ENCODE data around the gene USP9X.
"Not testable (repeated sequence)": the region's sequence is repeated elsewhere in the genome, so short reads cannot be mapped to it uniquely, and the experiment has no call there.

USP9X gene

GRCh38 chrX:41047878-41048534 is 37.2 kb upstream of the USP9X start:
- no peak for DNase-seq (ENCODE audit: low spot score)
- TF ChIP-seq, protein P1, sequence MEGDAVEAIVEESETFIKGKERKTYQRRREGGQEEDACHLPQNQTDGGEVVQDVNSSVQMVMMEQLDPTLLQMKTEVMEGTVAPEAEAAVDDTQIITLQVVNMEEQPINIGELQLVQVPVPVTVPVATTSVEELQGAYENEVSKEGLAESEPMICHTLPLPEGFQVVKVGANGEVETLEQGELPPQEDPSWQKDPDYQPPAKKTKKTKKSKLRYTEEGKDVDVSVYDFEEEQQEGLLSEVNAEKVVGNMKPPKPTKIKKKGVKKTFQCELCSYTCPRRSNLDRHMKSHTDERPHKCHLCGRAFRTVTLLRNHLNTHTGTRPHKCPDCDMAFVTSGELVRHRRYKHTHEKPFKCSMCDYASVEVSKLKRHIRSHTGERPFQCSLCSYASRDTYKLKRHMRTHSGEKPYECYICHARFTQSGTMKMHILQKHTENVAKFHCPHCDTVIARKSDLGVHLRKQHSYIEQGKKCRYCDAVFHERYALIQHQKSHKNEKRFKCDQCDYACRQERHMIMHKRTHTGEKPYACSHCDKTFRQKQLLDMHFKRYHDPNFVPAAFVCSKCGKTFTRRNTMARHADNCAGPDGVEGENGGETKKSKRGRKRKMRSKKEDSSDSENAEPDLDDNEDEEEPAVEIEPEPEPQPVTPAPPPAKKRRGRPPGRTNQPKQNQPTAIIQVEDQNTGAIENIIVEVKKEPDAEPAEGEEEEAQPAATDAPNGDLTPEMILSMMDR (IDR thresholded peaks at IDR 0.05; ENCODE audit: extremely low read depth, missing control alignments): no peak

DNA sequence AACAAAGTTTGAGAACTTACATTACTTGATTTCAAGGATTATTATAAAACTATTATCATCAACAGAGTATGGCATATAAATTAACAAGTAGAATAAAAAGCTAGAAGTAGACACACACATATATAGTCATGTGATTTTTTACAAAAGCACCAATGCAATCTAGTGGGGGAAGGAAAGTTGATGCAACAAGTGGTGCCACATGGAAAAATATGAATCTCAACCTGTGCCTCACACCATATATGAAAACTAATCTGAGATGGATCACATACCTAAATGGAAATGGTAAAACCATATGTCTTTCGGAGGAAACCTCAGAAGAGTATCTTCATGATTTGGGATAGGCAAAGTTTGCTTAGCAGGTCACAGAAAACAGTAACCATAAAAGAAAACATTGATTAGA is 34.9 kb upstream of the USP9X start:
- no peak for DNase-seq (ENCODE audit: low spot score)
- TF ChIP-seq, protein P1 (IDR thresholded peaks at IDR 0.05; ENCODE audit: extremely low read depth, missing control alignments): no peak

DNA sequence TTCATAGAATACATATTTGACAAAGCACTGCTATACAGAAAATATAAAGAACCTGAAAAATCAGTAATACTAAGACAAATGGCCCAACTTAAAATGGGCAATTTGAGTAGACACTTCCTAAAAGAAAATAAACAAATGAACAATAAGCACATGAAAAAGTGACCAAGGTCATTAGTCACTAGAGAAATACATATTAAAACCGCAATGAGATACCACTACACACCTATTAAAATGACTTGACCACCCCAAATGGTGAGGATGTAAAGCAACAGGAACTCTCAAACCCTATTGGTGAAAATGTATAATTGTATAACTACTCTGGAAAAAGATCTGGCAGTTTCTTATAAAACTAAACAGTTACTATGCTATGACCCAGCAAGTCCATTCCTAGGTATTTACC is 34.0 kb upstream of the USP9X start:
- DNase-seq (ENCODE audit: low spot score): no peak
- TF ChIP-seq, protein P1 (IDR thresholded peaks at IDR 0.05; ENCODE audit: extremely low read depth, missing control alignments): no peak

- TF ChIP-seq, protein P1 (IDR thresholded peaks at IDR 0.05; ENCODE audit: extremely low read depth, missing control alignments): no peak
- DNase-seq (ENCODE audit: low spot score): no peak
These were observed 29.5 kb upstream of the USP9X start for GRCh38 chrX:41055740-41056139.

DNA sequence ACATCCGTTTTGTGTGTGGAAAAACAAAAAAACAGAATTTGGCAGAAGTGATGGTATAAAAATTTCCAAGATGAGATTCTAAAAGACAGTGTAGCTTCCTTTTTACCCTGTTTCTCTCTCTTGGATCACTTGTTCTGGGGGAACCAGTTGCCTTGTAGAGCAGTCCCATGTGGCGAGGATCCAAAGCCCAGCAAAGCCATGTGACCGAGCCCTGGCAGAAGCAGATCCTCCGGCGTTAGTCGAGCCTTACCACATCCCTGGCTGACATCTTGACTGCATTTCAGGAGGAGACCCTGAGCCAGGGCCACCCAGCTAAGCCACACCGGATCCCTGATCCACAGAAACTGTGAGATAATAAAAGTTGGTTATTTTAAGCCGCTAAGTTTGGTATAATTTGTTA is 22.0 kb upstream of the USP9X start:
- not testable (repeated sequence) for DNase-seq (ENCODE audit: low spot score)

DNA sequence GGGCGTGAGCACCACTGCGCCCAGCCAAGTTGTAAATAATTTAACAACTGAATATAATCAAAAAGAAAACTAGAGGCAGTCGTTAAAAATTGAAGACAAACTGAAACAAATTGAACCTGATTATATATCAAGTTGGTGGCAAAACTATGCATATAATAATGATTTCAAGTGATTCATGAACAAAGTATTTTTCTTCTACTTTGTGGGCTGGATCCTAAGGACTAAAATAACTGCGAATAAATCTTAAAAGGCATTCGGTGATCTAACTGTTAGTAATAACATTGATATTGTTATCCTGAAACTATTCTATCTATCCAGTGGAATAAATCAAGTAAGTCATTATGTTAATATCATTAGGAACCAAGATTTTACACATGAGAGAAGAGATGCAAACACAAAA is 21.2 kb upstream of the USP9X start:
- TF ChIP-seq, protein P1 (IDR thresholded peaks at IDR 0.05; ENCODE audit: extremely low read depth, missing control alignments): no peak
- DNase-seq (ENCODE audit: low spot score): no peak

GRCh38 chrX:41066391-41066790 is 18.9 kb upstream of the USP9X start:
- TF ChIP-seq, protein P1 (IDR thresholded peaks at IDR 0.05; ENCODE audit: extremely low read depth, missing control alignments): no peak
- DNase-seq (ENCODE audit: low spot score): no peak

DNA sequence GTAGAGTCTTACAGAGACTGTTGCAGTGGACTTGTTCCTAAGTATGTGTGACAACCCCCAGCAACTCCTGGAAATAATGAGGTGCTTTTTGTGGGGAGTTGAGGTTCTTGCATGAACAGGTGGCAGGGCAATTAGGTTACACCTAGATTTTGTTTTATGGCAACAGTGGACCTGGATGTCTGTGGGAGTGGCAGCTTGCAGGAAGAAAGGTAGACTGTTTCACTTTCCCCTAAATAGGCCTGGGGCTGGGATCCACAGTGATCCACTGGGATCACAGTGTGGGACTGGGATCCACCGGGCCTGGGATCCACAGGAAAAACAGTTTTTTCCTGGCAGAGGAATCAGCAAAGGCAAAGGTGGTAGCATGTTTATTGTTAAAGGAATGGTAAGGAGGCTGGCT is 18.3 kb upstream of the USP9X start:
- TF ChIP-seq, protein P1 (IDR thresholded peaks at IDR 0.05; ENCODE audit: extremely low read depth, missing control alignments): no peak
- no peak for DNase-seq (ENCODE audit: low spot score)
